ENCODE data around the gene ESYT2.

ESYT2 gene

GRCh38 chr7:158772916-158773315 is 56.4 kb downstream of the ESYT2 start:
- no peak for TF ChIP-seq CTCF (IDR thresholded peaks at IDR 0.05; ENCODE audit: control insufficient read depth, insufficient read depth, low read depth, low read length, missing control alignments)
- DNase-seq (ENCODE audit: low read depth) = no peak
- no peak overlapping the region for H3K4me3 ChIP-seq (ENCODE audit: control insufficient read depth, low read depth, low read length)

GRCh38 chr7:158771213-158771834 is 58.0 kb downstream of the ESYT2 start:
- no peak for TF ChIP-seq CTCF (IDR thresholded peaks at IDR 0.05; ENCODE audit: control insufficient read depth, insufficient read depth, low read depth, low read length, missing control alignments)
- no peak overlapping the region for H3K4me3 ChIP-seq (ENCODE audit: control insufficient read depth, low read depth, low read length)
- no peak for DNase-seq (ENCODE audit: low read depth)

- H3K4me3 ChIP-seq (ENCODE audit: control insufficient read depth, low read depth, low read length) = no peak overlapping the region
- no peak for TF ChIP-seq CTCF (IDR thresholded peaks at IDR 0.05; ENCODE audit: control insufficient read depth, insufficient read depth, low read depth, low read length, missing control alignments)
- no peak for DNase-seq (ENCODE audit: low read depth)
Measured at GRCh38 chr7:158767707-158768106, 61.6 kb downstream of the ESYT2 start.

- no peak for DNase-seq (ENCODE audit: low read depth)
- no peak for TF ChIP-seq CTCF (IDR thresholded peaks at IDR 0.05; ENCODE audit: control insufficient read depth, insufficient read depth, low read depth, low read length, missing control alignments)
Measured at GRCh38 chr7:158766570-158767281, 62.6 kb downstream of the ESYT2 start.

GRCh38 chr7:158765020-158765419 is 64.3 kb downstream of the ESYT2 start:
- no peak for DNase-seq (ENCODE audit: low read depth)
- no peak overlapping the region for H3K4me3 ChIP-seq (ENCODE audit: control insufficient read depth, low read depth, low read length)
- TF ChIP-seq CTCF (IDR thresholded peaks at IDR 0.05; ENCODE audit: control insufficient read depth, insufficient read depth, low read depth, low read length, missing control alignments) = no peak

More at GRCh38 chr7:158766570-158767281, 62.6 kb downstream of the ESYT2 start:
- no peak overlapping the region for H3K4me3 ChIP-seq (ENCODE audit: control insufficient read depth, low read depth, low read length)

GRCh38 chr7:158763454-158764033 is 65.8 kb downstream of the ESYT2 start:
- H3K4me3 ChIP-seq (ENCODE audit: control insufficient read depth, low read depth, low read length) = no peak overlapping the region
- no peak for DNase-seq (ENCODE audit: low read depth)
- TF ChIP-seq CTCF (IDR thresholded peaks at IDR 0.05; ENCODE audit: control insufficient read depth, insufficient read depth, low read depth, low read length, missing control alignments) = no peak
